GM21825 (cell line): ENCODE data around the gene LNPEP.
"Not testable (repeated sequence)": the region's sequence is repeated elsewhere in the genome, so short reads cannot be mapped to it uniquely, and the experiment has no call there.

Experiments
- ATAC-seq: cut with Tn5 transposase; IDR thresholded peaks from one replicate; pipeline ENCODE4 v1.9.1; 2021; ENCODE audit warnings: mild to moderate bottlenecking, moderate library complexity; ENCODE audit not compliant: unreplicated experiment

Gene LNPEP

DNA sequence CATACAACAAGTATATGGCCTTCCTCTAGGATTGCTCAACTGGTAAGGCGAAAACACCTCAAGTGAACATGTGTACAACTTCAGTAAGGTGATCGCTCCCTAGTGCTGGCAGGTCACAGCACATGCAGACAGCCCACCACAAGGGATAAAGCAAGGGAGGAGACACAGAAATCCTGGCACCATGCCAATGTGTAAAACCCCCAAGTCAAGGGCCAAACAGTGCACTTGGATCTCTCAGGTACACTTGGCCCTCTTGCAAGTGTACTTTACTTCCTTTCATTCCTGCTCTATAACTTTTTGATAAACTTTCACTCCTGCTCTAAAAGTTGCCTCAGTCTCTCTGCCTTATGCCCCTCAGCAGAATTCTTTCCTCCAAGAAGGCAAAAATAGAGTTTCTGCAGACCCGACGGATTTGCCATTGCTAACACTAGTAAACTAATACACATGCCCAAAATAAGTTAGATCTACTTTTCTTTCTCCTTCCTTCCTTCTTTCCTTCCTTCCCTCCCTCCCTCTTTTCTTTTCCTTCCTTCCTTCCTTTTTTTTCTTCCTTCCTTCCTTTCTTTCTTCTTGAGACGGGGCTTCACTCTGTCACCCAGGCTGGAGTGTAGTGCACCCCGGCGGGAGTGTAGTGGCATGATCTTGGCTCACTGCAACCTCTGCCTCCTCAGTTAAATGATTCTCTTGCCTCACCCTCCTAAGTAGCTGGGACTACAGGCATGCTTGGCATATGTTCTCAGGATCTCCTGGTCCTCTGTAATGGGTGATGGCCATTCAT lies 6.8 kb upstream of the LNPEP start:
- no peak for ATAC-seq

GRCh38 chr5:96930058-96930457 lies 5.8 kb upstream of the LNPEP start:
- no peak for ATAC-seq

GRCh38 chr5:96930589-96930988 lies 5.3 kb upstream of the LNPEP start:
- ATAC-seq, result no peak

DNA sequence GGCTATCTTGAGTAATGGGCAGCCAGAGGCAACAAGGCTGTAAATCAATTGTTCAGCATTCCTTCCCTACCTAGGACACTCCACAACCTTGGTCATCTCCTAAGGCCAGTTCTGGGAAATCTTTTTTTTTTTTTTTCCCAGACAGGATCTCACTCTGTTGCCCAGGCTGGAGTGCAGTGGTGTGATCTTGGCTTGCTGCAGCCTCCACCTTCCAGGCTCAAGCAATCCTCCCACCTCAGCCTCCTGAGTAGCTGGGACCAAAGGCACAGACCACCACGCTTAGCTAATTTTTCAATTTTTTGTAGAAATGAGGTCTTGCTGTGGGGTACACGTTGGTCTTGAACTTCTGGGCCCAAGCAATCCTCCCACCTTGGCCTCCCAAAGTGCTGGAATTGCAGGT lies 4.8 kb upstream of the LNPEP start:
- not testable (repeated sequence) for ATAC-seq

GRCh38 chr5:96931605-96932004 lies 4.3 kb upstream of the LNPEP start:
- no peak for ATAC-seq

- no peak for ATAC-seq
Observed at GRCh38 chr5:96932026-96932425, 3.9 kb upstream of the LNPEP start.

DNA sequence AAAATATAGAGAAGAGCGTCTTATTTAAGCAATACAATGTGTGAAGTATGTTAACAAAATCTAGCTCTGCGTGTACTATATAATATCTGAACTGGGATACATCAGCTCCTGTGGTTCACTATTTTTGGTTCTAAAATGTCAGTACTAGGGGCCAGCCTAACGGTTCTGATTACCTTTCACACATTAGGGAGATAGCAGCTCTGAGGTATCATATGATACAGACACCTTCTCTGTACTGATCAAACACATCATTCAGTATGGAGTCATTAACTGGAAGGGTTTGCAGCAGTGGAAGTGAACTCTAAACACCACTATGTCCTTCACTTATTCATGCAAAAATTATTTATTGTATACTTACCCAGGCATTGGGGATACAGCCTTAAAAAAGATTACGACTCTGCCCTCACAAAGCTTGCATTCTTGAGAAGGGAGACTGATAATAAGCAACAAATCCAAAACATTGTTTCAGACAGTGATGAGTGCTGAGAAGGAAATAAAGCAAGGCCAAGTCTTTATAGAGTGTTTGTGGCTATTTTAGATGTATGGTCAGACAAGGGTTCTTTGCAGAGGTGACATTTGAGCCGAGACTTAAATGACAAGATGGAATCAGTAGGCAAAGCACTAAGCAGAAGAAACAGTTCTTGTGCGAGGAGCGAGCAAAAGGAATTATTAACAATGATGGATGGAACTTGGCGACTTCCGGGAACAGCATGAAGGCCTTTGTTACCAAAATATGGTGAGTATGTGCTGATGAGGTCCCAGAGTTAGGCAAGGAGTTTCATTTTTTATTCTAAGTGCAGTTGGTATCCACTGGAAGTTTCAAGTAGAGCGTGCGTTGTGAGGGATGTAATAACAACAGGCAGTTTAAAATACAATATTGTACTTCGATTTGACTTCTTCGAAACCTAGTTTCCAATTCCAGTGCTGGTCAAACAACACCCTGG lies 1.8 kb upstream of the LNPEP start:
- ATAC-seq, result no peak

DNA sequence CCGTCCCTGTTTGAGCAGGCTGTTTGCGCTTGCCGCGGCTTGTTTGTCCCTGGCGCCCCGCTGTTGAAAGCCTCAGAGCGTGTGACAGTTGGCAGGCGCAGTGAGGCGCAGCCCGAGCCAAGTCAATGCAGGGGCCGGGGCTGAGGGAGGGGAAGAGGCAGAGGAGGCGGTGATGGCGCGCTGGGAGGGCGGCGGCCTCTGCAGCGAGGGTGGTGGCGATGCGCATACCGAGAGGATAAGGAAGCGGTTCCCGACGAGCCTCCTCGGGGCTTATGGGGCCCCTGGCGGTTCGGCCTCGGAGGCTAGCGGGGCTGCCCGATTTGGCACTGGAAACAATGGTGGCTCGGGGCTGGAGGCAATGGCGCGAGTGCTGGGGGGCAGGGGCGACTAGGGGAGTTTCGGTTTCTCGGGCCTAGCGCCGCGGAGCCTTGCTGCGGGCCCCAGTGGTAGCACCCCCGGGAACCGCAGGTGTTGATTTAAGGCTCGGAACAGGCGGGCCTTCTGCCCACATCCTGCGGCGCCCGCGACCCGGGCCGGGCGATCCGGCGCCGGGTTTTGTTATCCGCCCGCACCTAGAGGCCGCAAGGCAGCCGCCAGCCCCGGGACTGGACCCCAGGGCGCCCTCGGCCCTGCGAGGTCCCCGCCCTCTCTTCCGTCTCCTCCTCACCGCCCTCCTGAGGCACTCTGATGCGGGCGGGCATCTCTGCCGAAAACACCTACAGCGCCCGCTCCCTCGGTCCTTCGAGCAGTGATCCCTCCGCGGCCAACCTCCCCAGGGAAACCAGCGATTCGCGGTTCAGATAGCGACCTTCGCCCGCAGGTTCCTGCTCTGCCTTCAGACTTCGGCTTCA lies 947 bp upstream of the LNPEP start:
- peak; percentile 62 for ATAC-seq

- peak; percentile 26 for ATAC-seq
Observed at GRCh38 chr5:96936431-96937320, 796 bp downstream of the LNPEP start.

DNA sequence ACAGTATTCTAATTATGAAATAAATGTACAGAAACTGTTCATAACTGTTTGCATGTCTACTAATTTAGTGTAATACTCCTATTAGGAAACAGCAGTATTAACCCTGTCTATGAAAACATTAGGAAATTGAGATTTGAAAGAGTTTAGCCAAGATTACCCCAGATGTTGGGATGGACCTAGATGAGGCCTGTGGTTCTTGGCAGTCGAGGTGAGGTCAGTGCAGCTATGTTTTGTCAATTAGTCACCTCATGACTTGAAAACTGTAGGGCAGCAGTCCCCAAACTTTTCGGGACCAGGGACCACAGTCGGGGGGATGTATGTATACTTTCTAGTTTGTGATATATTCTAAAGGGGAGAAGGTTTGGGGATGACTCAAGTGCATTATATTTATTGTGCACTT lies 4.7 kb downstream of the LNPEP start:
- ATAC-seq, result no peak

GRCh38 chr5:96941140-96941539 lies 5.3 kb downstream of the LNPEP start:
- no peak for ATAC-seq

GRCh38 chr5:96942078-96942477 lies 6.2 kb downstream of the LNPEP start:
- no peak for ATAC-seq

- ATAC-seq, result no peak
Observed at GRCh38 chr5:96942911-96943310, 7.0 kb downstream of the LNPEP start.

- ATAC-seq, result no peak
Observed at GRCh38 chr5:96943799-96944198, 7.9 kb downstream of the LNPEP start.

DNA sequence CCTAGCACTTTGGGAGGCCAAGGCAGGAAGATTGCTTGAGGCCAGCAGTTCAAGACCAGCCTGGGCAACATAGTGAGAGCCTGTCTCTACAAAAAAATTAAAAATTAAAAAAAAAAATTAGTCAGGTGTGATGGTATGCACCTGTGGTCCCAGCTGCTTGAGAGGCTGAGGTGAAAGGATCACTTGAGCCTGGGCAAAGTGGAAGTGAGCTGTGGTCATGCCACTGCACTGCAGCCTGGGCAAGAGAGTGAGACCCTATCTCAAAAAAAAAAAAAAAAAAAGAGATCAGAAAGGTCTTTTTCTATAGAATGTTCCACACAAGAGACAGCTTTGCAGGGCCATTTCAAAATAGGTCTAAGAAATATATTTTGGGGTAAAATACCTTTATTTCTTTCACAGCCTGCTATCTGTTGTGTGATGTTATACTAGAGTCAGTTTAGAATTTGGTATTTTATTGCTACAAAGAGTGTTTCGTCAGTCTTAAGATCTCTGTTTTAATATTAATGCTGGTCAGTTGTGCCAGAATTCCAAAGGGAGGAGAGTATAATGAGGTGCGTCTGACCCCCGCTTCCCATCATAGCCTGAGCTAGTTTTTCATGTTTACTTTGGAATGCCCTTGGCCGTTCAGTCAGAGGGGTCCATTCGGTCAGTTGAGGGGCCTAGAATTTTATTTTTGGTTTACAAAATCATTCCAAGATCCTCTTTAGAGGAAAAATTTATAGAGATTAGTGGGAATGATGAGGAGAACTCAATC lies 9.4 kb downstream of the LNPEP start:
- ATAC-seq, result no peak

DNA sequence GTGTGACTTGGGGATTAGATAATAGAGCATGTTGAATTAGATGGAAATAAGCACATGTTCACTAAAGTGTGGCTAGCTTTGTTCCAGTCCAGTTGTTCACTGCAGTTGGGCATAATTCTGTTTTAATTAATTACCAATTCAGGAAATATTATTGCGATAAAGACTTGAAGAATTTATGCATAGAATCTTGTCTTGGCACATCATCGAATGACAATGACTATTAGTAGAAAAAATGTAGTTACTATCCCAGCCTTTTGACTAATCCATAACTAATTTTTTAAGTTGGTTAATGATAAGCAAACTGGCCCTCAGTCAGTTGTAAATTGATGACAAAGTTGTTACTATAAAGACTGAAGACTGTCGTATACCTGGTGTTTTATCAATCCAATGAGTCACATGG lies 10.5 kb downstream of the LNPEP start:
- no peak for ATAC-seq

- ATAC-seq, result no peak
Observed at GRCh38 chr5:96952118-96952750, 16.4 kb downstream of the LNPEP start.

- ATAC-seq, result no peak
Observed at GRCh38 chr5:96952974-96953730, 17.3 kb downstream of the LNPEP start.
